ENCODE results near the gene FMN1.

DNA sequence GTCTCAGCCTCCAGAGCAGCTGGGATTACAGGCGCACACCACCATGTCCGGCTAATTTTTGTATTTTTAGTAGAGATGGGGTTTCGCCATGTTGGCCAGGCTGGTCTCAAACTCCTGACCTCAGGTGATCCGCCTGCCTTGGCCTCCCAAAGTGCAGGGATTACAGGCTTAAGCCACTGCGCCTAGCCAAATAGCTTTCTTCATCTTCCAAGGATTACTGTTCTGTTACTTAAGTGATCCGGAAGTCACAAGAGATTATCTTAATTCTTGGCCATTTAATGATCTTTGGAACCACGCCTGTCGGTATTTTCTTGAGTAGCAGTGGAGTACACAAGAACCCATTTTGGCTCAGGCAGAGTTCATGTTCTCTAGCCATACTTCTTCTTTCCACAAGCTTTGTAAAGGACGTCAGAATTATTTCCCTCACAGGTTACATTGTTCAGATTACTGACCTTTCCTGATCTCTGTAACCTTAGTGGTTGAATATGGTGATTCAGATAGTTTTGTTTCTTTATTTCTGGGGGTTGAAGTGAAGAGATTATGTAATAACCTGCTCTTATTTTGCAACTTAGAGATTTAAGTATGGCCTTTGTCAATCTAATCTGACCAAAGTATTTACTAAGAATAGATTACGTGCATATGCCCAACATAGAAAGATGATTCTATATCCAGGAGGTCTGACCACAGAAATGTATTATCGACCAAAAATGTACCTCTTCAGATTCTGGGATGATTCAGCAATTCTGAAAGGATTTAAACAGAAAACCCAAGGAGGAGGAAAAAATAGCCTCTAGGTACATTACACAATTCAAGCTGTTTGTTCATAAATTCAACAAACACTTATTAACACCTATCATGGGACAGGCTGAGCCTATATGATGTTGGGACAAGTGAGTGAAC lies 344.5 kb downstream of the FMN1 start:
- TF ChIP-seq EP300 (IDR thresholded peaks at IDR 0.05) = no peak
- TF ChIP-seq, protein P1, sequence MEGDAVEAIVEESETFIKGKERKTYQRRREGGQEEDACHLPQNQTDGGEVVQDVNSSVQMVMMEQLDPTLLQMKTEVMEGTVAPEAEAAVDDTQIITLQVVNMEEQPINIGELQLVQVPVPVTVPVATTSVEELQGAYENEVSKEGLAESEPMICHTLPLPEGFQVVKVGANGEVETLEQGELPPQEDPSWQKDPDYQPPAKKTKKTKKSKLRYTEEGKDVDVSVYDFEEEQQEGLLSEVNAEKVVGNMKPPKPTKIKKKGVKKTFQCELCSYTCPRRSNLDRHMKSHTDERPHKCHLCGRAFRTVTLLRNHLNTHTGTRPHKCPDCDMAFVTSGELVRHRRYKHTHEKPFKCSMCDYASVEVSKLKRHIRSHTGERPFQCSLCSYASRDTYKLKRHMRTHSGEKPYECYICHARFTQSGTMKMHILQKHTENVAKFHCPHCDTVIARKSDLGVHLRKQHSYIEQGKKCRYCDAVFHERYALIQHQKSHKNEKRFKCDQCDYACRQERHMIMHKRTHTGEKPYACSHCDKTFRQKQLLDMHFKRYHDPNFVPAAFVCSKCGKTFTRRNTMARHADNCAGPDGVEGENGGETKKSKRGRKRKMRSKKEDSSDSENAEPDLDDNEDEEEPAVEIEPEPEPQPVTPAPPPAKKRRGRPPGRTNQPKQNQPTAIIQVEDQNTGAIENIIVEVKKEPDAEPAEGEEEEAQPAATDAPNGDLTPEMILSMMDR (IDR thresholded peaks at IDR 0.05) = no peak
